A549 (cell line): ENCODE results near the gene RBM14. TPM values are rescaled to one million over a fixed set of nuclear protein-coding genes. Genes with fewer than 3 reads are reported as not detected.
A peak's percentile ranks its signal among the peaks of the same experiment; 100 is the strongest.

Experiments
- ATAC-seq, 2 experiments: fragments of 200-7000 bp in 1 of 2; fragments of >200 bp in 1 of 2; cut with Nextera tagmentation in 1 of 2; cut with Tn5 transposase in 1 of 2; 3 replicates each; pipeline versions ENCODE4 v1.8.0 to v1.9.1; 2018 to 2020; ENCODE audit warnings: mild to moderate bottlenecking in 1 of 2, moderate library complexity in 1 of 2
- CTCF ChIA-PET: fragments of 300-600 bp; sonication (Branson Sonifier 250); formaldehyde crosslinking; extraction: SDS; loops from one replicate; lab custom pipeline; 2021; ENCODE audit warnings: antibody characterized with exemption, inconsistent platforms; lab: Yijun Ruan, JAX
- POLR2A ChIA-PET: fragments of 350-600 bp; formaldehyde crosslinking; extraction: SDS; loops from one replicate; lab custom pipeline; 2021; ENCODE audit warnings: antibody characterized with exemption, inconsistent platforms; lab: Yijun Ruan, JAX
- DNase-seq, 2 experiments: peaks; one replicate each; pipeline versions ENCODE4 v3.0.0 to v3.0.0-alpha.2; 2011 to 2016; ENCODE audit warnings: low read depth in 1 of 2, low spot score in 1 of 2
- FAIRE-seq: peaks from 2 replicates; lab custom pipeline; 2011; peaks lifted over from hg19 to GRCh38; lab: Jason Lieb, UNC
- H3K27ac ChIP-seq, 2 experiments: fragments of >200 bp; sonication (Bioruptor Twin); formaldehyde crosslinking; 3 replicates each; pipeline ENCODE4 v1.5.1; 2016 to 2017
- H3K4me1 ChIP-seq: fragments of >200 bp; sonication (Bioruptor Twin); formaldehyde crosslinking; 3 replicates; pipeline ENCODE4 v1.6.1; 2016
- H3K4me2 ChIP-seq: fragments of >200 bp; sonication (Bioruptor Twin); formaldehyde crosslinking; 3 replicates; pipeline ENCODE4 v1.6.1; 2016
- H3K4me3 ChIP-seq: fragments of >200 bp; sonication (Bioruptor Twin); formaldehyde crosslinking; 3 replicates; pipeline ENCODE4 v1.5.1; 2016
- H3K9me3 ChIP-seq: fragments of >200 bp; sonication (Bioruptor Twin); formaldehyde crosslinking; 3 replicates; pipeline ENCODE4 v1.6.1; 2016
- ATOH8 ChIP-seq: fragments of 250-450 bp; sonication (Bioruptor Pico); IDR thresholded peaks from 2 replicates; pipeline ENCODE4 v1.5.0; 2020; ENCODE audit warnings: low read depth, mild to moderate bottlenecking, moderate library complexity
- BCL3 ChIP-seq: fragments of >200 bp; sonication (Bioruptor Twin); formaldehyde crosslinking; IDR thresholded peaks from 3 replicates; pipeline ENCODE4 v1.6.1; 2016
- BHLHE40 ChIP-seq: IDR thresholded peaks from 2 replicates; pipeline ENCODE4 v1.6.1; 2012; ENCODE audit warnings: low read depth, low read length, inconsistent platforms
- CBX2 ChIP-seq: fragments of 200-600 bp; sonication (generic); IDR thresholded peaks from 2 replicates; pipeline ENCODE4 v1.6.1; 2016; ENCODE audit warnings: low read depth, mild to moderate bottlenecking, borderline replicate concordance
- CEBPB ChIP-seq, 2 experiments: fragments of >200 bp in 1 of 2; sonication (Bioruptor Twin) in 1 of 2; formaldehyde crosslinking in 1 of 2; IDR thresholded peaks; 2 replicates each; pipeline ENCODE4 v1.6.1; 2012 to 2016
- E2F6 ChIP-seq: IDR thresholded peaks from 2 replicates; pipeline ENCODE4 v1.6.1; 2012; ENCODE audit warnings: low read depth, borderline replicate concordance
- EHF ChIP-seq: fragments of 250-450 bp; sonication (Bioruptor Pico); IDR thresholded peaks from 2 replicates; pipeline ENCODE4 v1.5.0; 2020; ENCODE audit warnings: mild to moderate bottlenecking
- ELK1 ChIP-seq: fragments of 150-350 bp; IDR thresholded peaks from 2 replicates; pipeline ENCODE4 v1.6.1; 2014; ENCODE audit warnings: low read depth, mild to moderate bottlenecking, low read length
- FOSL2 ChIP-seq, 2 experiments: fragments of 450-650 bp in 1 of 2; fragments of >200 bp in 1 of 2; sonication (Bioruptor Twin) in 1 of 2; formaldehyde crosslinking; IDR thresholded peaks; 2 replicates each; pipeline versions ENCODE4 v1.5.0 to v1.6.1; 2016 to 2020; ENCODE audit warnings: mild to moderate bottlenecking in 1 of 2, moderate library complexity in 1 of 2
- HDAC2 ChIP-seq: fragments of 200-600 bp; sonication (generic); IDR thresholded peaks from 2 replicates; pipeline ENCODE4 v1.6.1; 2016
- HEYL ChIP-seq: fragments of 250-450 bp; sonication (Bioruptor Pico); IDR thresholded peaks from 2 replicates; pipeline ENCODE4 v1.8.0; 2021; ENCODE audit warnings: mild to moderate bottlenecking, moderate library complexity
- HOXB13 ChIP-seq: fragments of 250-450 bp; sonication (Bioruptor Pico); IDR thresholded peaks from 2 replicates; pipeline ENCODE4 v1.5.0; 2020; ENCODE audit warnings: low read depth, mild to moderate bottlenecking, moderate library complexity
- JUN ChIP-seq, 2 experiments: fragments of >200 bp; sonication (Bioruptor Twin); formaldehyde crosslinking; IDR thresholded peaks; 2 replicates in 1 of 2; 3 replicates in 1 of 2; pipeline ENCODE4 v1.6.1; 2016 to 2017
- MAX ChIP-seq: IDR thresholded peaks from 2 replicates; pipeline ENCODE4 v1.6.1; 2012
- MAZ ChIP-seq: fragments of 150-350 bp; IDR thresholded peaks from 2 replicates; pipeline ENCODE4 v1.6.1; 2014; ENCODE audit warnings: antibody characterized with exemption, low read depth, low read length, borderline replicate concordance
- NFE2L2 ChIP-seq: fragments of 150-350 bp; conservative IDR thresholded peaks from 2 replicates; pipeline ENCODE4 v1.6.1; 2014; ENCODE audit warnings: low read length
- NR3C1 ChIP-seq: fragments of >200 bp; sonication (Bioruptor Twin); formaldehyde crosslinking; IDR thresholded peaks from 3 replicates; pipeline ENCODE4 v1.6.1; 2017
- PBX3 ChIP-seq: IDR thresholded peaks from 2 replicates; pipeline ENCODE4 v1.6.1; 2012
- PHF8 ChIP-seq: fragments of 200-600 bp; sonication (generic); IDR thresholded peaks from 2 replicates; pipeline ENCODE4 v1.6.1; 2016; ENCODE audit warnings: low read depth, mild to moderate bottlenecking, antibody characterized with exemption, moderate library complexity, borderline replicate concordance
- POLR2A ChIP-seq: IDR thresholded peaks from 2 replicates; pipeline ENCODE4 v1.6.1; 2012; ENCODE audit warnings: mild to moderate bottlenecking, low read length
- POLR2AphosphoS2 ChIP-seq: conservative IDR thresholded peaks from 2 replicates; pipeline ENCODE4 v1.6.1; 2012; ENCODE audit warnings: low read length, improper control_type of control experiment, inconsistent platforms
- RARB ChIP-seq: fragments of 250-450 bp; sonication (Bioruptor Pico); IDR thresholded peaks from 2 replicates; pipeline ENCODE4 v1.8.0; 2021; ENCODE audit warnings: mild to moderate bottlenecking, moderate library complexity
- RNF2 ChIP-seq: fragments of 200-600 bp; sonication (generic); IDR thresholded peaks from 2 replicates; pipeline ENCODE4 v1.6.1; 2016; ENCODE audit warnings: low read depth, mild to moderate bottlenecking, antibody characterized with exemption, moderate library complexity, borderline replicate concordance
- TFCP2L1 ChIP-seq: fragments of 250-450 bp; sonication (Bioruptor Pico); IDR thresholded peaks from 2 replicates; pipeline ENCODE4 v1.5.0; 2021; ENCODE audit warnings: mild to moderate bottlenecking
- ZC3H11A ChIP-seq: fragments of 450-650 bp; IDR thresholded peaks from 2 replicates; pipeline ENCODE4 v1.6.1; 2014; ENCODE audit warnings: antibody characterized with exemption, mild to moderate bottlenecking
- ZSCAN20 ChIP-seq: fragments of 250-450 bp; sonication (Bioruptor Pico); IDR thresholded peaks from 2 replicates; pipeline ENCODE4 v1.8.0; 2022; ENCODE audit warnings: mild to moderate bottlenecking, moderate library complexity
- WGBS: methylation state at CpG from one replicate; pipeline ENCODE4 v1.1.6; 2017; ENCODE audit errors: missing lambda C conversion rate; 5-methylcytosine and 5-hydroxymethylcytosine counted together
- polyA plus RNA-seq, 4 experiments: library from polyadenylated mRNA; depleted of rRNA in 3 of 4; stranded (reverse); fragments of >200 nt; fragmentation: RNase III in 1 of 4; extraction: RNeasy Plus Mini Kit Qiagen cat#74134 plus additional on column Dnase treatment in 1 of 4; gene quantifications; 2 replicates in 3 of 4; 3 replicates in 1 of 4; pipeline ENCODE4 v1.2.3, GENCODE V29; 2011 to 2017

RBM14 gene
- polyA plus RNA-seq, 2 of the 4 experiments (the other 2 are of a cell fraction): 33.0 to 103 TPM

GRCh38 chr11:66624450-66624849 is 8.0 kb downstream of the RBM14 start:
- Histone ChIP-seq H3K9me3 (no peaks in the 10 kb centered on the region), H3K27ac (no peak overlapping the region), H3K4me1 (peaks cover 22% of the 10 kb centered on the region), H3K4me3 (no peak overlapping the region), H3K4me2 (no peak overlapping the region)
- DNase-seq: no peak
- peak in 1 of 2 experiments; percentile 10; a peak in 2 of 6 replicates for ATAC-seq
- WGBS: 93% methylated on average over 16 of the region's 16 CpGs
- POLR2A ChIA-PET: interaction anchor here (0.7 to 3.9 kb wide), 3 partner anchors 8 to 52 kb away, joined by 3 to 19 read pairs (median 5); partner anchors contain the start of genes RBM14 and RBM4
- no peak for FAIRE-seq
- CTCF ChIA-PET: interaction anchor here (1.2 to 1.5 kb wide), 4 partner anchors 8 to 146 kb away, joined by 3 to 4 read pairs (median 4); partner anchors contain the start of genes CCDC87 and CCS
- TF ChIP-seq BCL3 (no peak), HEYL (no peak), NR3C1 (no peak), PBX3 (no peak), HOXB13 (CRISPR knock-in tag) (no peak), NFE2L2 (no peak), HDAC2 (no peak), FOSL2 (IDR thresholded peaks at IDR 0.05) (no peak), FOSL2 (CRISPR knock-in tag; IDR thresholded peaks at IDR 0.05) (no peak), RARB (CRISPR knock-in tag) (no peak), TFCP2L1 (CRISPR knock-in tag) (no peak), BHLHE40 (no peak), E2F6 (no peak), JUN (IDR thresholded peaks at IDR 0.05) (no peak), ATOH8 (CRISPR knock-in tag) (no peak), PHF8 (no peak)

- 98% methylated on average over 23 of the region's 26 CpGs for WGBS
- Histone ChIP-seq H3K4me2 (no peak overlapping the region), H3K27ac (no peak overlapping the region), H3K4me3 (no peak overlapping the region), H3K4me1 (peaks cover 16% of the 10 kb centered on the region)
- no peak for DNase-seq
- POLR2A ChIA-PET: interaction anchor here (1.5 to 3.9 kb wide), 2 partner anchors 9 to 13 kb away, joined by 5 to 19 read pairs; partner anchors contain the start of genes RBM14 and RBM4
- no peak for FAIRE-seq
- no peak; a peak in 3 of 6 replicates for ATAC-seq
- TF ChIP-seq MAZ (no peak), RARB (CRISPR knock-in tag) (no peak)
- TF ChIP-seq, all 56 proteins: peak for 0
- no peaks in the 10 kb centered on the region for H3K9me3 ChIP-seq
- CTCF ChIA-PET: interaction anchor here (1.0 to 1.5 kb wide), 4 partner anchors 10 to 146 kb away, joined by 3 to 4 read pairs (median 3); partner anchors contain the start of genes CCDC87 and CCS
Measured at GRCh38 chr11:66625041-66625751, 8.8 kb downstream of the RBM14 start.

- DNase-seq (no peak), ATAC-seq (no peak), FAIRE-seq (no peak)
- peaks cover 13% of the 10 kb centered on the region for H3K4me1 ChIP-seq
- H3K9me3 ChIP-seq: no peaks in the 10 kb centered on the region
- 98% methylated on average over 9 of the region's 9 CpGs for WGBS
- H3K4me3 ChIP-seq: no peak overlapping the region
- no peak overlapping the region for H3K4me2 ChIP-seq
- ChIA-PET CTCF (interaction anchor here (1.0 to 1.5 kb wide), 2 partner anchors 12 to 32 kb away, joined by 3 read pairs; partner anchors contain the start of genes CCDC87 and CCS), POLR2A (interaction anchor here (1.2 to 3.9 kb wide), 3 partner anchors 9 to 13 kb away, joined by 4 to 19 read pairs (median 8); partner anchors contain the start of genes RBM14 and RBM4)
- H3K27ac ChIP-seq: no peak overlapping the region
- TF ChIP-seq HDAC2 (no peak), ELK1 (no peak), MAZ (no peak), CBX2 (no peak), ZC3H11A (no peak), RNF2 (no peak), E2F6 (no peak), CEBPB (IDR thresholded peaks at IDR 0.05) (no peak), POLR2AphosphoS2 (no peak), EHF (CRISPR knock-in tag) (no peak), TFCP2L1 (CRISPR knock-in tag) (no peak), ZSCAN20 (CRISPR knock-in tag) (no peak), POLR2A (no peak), MAX (no peak)
Measured at GRCh38 chr11:66625752-66626149, 9.3 kb downstream of the RBM14 start.
